Fibroblast of peridontal ligament (primary cell): ENCODE data around the gene PEX26.
"Not testable (repeated sequence)": the region's sequence is repeated elsewhere in the genome, so short reads cannot be mapped to it uniquely, and the experiment has no call there.

Experiments used
- DNase-seq: peaks from one replicate; pipeline ENCODE4 v3.0.0-alpha.2; 2010; ENCODE audit errors: extremely low read depth

Gene PEX26

GRCh38 chr22:18071307-18071967, 6.4 kb upstream of the PEX26 start:
- DNase-seq, result not testable (repeated sequence)

- no peak for DNase-seq
Observed at GRCh38 chr22:18071968-18072310, 5.9 kb upstream of the PEX26 start.

- no peak for DNase-seq
Observed at GRCh38 chr22:18073467-18073866, 4.3 kb upstream of the PEX26 start.

GRCh38 chr22:18073927-18074326, 3.9 kb upstream of the PEX26 start:
- not testable (repeated sequence) for DNase-seq

GRCh38 chr22:18075101-18075719, 2.6 kb upstream of the PEX26 start:
- DNase-seq, result no peak

- DNase-seq, result peak; percentile 98
Observed at GRCh38 chr22:18075720-18076497, 1.9 kb upstream of the PEX26 start.

GRCh38 chr22:18077087-18077638, 627 bp upstream of the PEX26 start:
- peak; percentile 9 for DNase-seq

GRCh38 chr22:18078329-18079041, 695 bp downstream of the PEX26 start:
- peak; percentile 17 for DNase-seq

- DNase-seq, result no peak
Observed at GRCh38 chr22:18079706-18080233, 2.0 kb downstream of the PEX26 start.

GRCh38 chr22:18081416-18081815, 3.6 kb downstream of the PEX26 start:
- DNase-seq, result no peak

- DNase-seq, result no peak
Observed at GRCh38 chr22:18082467-18082866, 4.7 kb downstream of the PEX26 start.

GRCh38 chr22:18083406-18083805, 5.6 kb downstream of the PEX26 start:
- DNase-seq, result no peak

GRCh38 chr22:18085188-18085587, 7.4 kb downstream of the PEX26 start:
- no peak for DNase-seq

GRCh38 chr22:18087350-18087855, 9.6 kb downstream of the PEX26 start:
- DNase-seq, result no peak

GRCh38 chr22:18088825-18089568, 11.2 kb downstream of the PEX26 start:
- DNase-seq, result no peak

- no peak for DNase-seq
Observed at GRCh38 chr22:18090286-18090685, 12.5 kb downstream of the PEX26 start.

GRCh38 chr22:18091478-18091877, 13.7 kb downstream of the PEX26 start:
- DNase-seq, result peak; percentile 27

- peak; percentile 72 for DNase-seq
Observed at GRCh38 chr22:18091916-18092526, 14.2 kb downstream of the PEX26 start.

- no peak for DNase-seq
Observed at GRCh38 chr22:18093661-18094060, 15.9 kb downstream of the PEX26 start.

GRCh38 chr22:18095101-18095805, 17.5 kb downstream of the PEX26 start:
- DNase-seq, result no peak
